Right renal cortex interstitium (tissue), 3 donors: ENCODE data around the gene KLHL35. TPM values are rescaled to one million over a fixed set of nuclear protein-coding genes. Genes with fewer than 3 reads are reported as not detected.

Experiments used
- DNase-seq, 3 donors: peaks; one replicate each; pipeline ENCODE4 v3.0.0-alpha.2; 2013; ENCODE audit warnings: low read depth in 3 of 3, low spot score in 2 of 3
- polyA plus RNA-seq, 3 donors: library from polyadenylated mRNA; unstranded; fragments of 120-200 nt; gene quantifications; one replicate each; pipeline ENCODE4 v1.2.1, GENCODE V29; 2013; ENCODE audit not compliant: insufficient read length in 3 of 3

KLHL35 gene
- polyA plus RNA-seq, 3 donors, result 0.45 to 0.62 (median 0.58) TPM

GRCh38 chr11:75445315-75445953 lies 12.4 kb upstream of the KLHL35 start:
- no peak for DNase-seq

GRCh38 chr11:75443043-75443442 lies 10.0 kb upstream of the KLHL35 start:
- DNase-seq, result no peak

- no peak for DNase-seq
Observed at GRCh38 chr11:75442161-75442885, 9.3 kb upstream of the KLHL35 start.

GRCh38 chr11:75441804-75442132 lies 8.8 kb upstream of the KLHL35 start:
- no peak for DNase-seq

GRCh38 chr11:75440960-75441803 lies 8.2 kb upstream of the KLHL35 start:
- DNase-seq, result no peak

GRCh38 chr11:75439495-75440120 lies 6.6 kb upstream of the KLHL35 start:
- no peak for DNase-seq

- no peak for DNase-seq
Observed at GRCh38 chr11:75439026-75439425, 6.0 kb upstream of the KLHL35 start.

- DNase-seq, result no peak
Observed at GRCh38 chr11:75437966-75438659, 5.1 kb upstream of the KLHL35 start.

DNA sequence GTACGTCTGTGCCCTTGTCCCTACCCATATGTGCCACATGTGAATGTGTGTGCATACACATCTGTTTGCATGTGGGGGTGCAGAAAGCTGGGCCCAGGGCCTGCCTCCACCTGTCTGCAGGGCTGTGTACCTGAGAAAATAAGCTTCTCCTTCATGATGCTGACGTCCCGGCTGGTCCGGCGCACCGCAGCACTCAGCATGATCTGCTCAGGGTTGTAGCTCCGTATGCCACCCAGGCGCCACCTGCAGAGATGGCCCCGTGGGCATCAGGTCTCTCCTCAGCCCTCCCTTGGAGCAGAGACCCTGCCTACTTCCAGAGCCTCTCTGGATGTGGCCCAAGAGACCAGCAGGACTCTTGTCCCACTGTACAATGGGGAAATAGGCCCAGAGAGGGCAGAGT lies 3.8 kb upstream of the KLHL35 start:
- no peak for DNase-seq

- DNase-seq, result no peak
Observed at GRCh38 chr11:75435571-75435925, 2.5 kb upstream of the KLHL35 start.

- no peak for DNase-seq
Observed at GRCh38 chr11:75434886-75435570, 2.0 kb upstream of the KLHL35 start.

DNA sequence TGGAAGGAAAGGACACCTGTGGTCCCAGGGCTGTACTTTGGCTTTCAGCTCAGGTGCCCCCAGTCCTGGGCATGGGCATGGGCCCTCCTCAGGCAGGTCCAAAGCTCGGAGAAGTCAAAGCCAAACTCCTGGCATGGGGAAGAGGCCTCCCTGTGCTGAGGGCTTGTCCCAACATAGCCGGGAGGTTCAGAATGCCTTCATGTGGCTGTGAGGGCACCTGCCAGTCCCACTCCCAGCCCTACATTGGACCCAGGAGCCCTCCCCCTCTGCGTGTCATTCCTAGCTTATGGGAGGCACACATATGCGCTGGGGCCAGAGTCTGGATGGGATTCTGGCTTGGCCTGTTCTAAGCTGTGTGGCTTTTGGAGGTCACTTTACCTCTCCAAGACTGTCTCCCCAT lies 1.0 kb upstream of the KLHL35 start:
- no peak for DNase-seq

DNA sequence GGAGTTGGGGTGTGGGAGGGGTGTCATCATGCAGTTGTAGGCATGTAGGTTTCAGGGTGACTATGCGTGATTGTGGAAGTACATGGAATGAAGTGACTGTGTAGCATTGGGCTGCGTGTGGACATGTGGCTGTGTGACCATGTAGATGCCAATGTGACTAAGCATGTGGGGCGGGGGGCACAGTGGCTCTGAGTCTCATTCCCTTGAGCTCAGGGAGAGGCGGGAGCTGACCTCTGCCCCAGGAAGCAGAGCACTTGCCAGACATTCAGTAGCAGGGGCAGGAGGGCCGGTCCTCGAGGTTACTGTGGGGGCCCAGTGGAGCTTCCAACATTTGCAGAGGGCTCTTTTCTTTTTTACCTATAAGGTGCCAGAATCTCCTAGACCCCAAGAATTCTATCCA lies 440 bp upstream of the KLHL35 start:
- no peak for DNase-seq

- no peak for DNase-seq
Observed at GRCh38 chr11:75431533-75432525, 1.2 kb downstream of the KLHL35 start.

DNA sequence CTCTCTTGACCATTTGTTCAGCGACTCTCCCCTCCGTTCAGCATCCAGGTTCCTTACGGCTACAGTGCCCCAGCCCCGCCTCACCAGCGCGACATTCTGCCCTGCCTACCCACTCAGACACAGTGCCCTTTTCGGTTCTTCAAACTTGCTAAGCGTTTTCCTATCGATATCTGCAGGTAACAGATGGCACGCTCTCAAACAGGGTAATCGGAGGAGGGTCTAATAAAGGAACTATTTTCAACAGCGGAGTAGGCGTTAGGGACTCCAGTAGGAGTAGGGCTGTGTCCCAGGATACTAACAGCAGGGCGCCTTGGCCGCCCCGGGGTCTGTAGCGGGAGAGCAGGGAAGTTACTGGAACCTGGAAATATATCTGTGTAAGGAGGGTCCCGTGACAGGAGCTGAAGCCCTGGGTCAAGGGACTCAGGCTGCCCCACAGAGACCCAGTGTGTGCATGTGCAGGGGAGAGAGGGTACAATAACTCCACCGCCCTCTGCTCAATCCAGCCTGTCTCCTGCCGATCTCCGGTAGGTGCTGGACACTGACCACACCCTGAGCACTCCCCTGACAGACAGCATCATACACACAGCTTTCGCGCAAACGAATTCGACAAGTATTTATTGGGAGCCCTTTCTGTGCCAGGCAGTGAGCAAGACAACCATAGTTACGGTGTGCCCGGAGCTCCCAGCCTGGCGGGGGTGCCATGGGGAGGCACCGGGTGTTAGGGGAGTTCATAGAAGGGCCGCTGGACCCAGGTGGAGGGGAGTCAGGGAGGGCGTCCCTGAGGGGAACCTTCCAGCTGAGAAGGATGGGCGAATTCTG lies 2.1 kb downstream of the KLHL35 start:
- DNase-seq, result no peak

DNA sequence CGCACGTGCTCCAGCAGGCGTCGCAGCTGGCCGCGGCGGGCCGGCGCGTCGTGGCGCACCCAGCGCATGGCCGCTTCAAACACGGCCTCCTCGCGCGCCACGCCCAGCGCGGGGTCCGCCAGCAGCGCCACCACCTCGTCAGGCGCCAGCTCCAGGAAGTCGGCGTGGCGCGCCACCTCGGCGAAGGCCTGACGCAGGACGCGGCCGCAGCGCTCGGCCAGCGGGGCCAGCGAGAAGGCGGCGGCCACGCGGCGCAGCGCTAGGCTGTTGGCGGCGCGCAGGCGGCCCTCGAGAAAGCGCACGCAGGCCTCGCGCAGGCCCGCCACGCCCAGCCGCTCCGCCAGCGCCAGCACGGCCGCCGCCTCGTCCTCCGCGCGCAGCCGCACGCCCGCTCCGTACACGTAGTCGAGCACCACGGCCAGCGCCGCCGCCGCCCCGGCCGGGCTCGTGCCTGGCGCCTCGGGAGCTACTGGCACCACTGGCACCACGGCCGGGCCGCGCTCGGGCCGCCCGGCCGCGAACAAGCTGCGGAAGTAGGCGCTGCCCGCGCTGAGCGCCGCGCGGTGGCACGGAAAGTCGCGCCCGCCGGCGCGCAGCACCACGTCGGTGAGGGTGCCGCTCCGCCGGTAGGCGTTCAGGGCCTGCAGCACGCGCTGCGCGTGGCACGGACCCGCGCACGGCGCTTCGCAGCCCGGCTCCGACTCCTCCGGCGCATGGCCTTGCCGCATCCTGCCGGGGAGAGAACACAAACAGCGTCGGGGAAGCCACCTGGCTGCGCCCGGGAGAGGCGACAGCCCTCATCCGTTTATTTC lies 2.9 kb downstream of the KLHL35 start:
- DNase-seq, result no peak

DNA sequence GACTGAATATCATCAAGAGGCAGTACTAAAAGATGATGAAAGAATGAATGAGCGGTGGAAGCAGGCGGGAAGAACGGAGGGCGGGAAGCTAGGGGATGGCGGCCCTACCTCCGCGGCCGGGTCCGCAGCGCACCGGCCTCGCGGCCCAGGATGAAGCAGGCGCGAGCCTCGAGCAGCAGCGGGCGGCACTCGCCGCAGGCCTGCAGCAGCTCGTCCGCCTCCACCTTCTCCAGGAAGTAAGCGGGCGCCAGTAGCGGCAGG lies 3.4 kb downstream of the KLHL35 start:
- DNase-seq, result no peak
